Gastroesophageal sphincter (tissue), 4 donors: ENCODE results near the gene COPS7A. TPM values are rescaled to one million over a fixed set of nuclear protein-coding genes. Genes with fewer than 3 reads are reported as not detected.

Experiments used
- ATAC-seq: fragments of 150-250 bp; one replicate; pipeline ENCODE4 v1.9.1; 2016; ENCODE audit warnings: mild to moderate bottlenecking, moderate library complexity
- H3K27ac ChIP-seq, 4 donors: fragments of 200-600 bp; sonication (generic) in 3 of 4; 1 replicate in 3 of 4; 2 replicates in 1 of 4; pipeline ENCODE4 v1.5.1; 2016 to 2019
- H3K27me3 ChIP-seq: fragments of 200-600 bp; sonication (generic); one replicate; pipeline ENCODE4 v1.5.1; 2019
- H3K36me3 ChIP-seq, 2 donors: fragments of 200-600 bp; sonication (generic); one replicate each; pipeline ENCODE4 v1.5.1; 2019; ENCODE audit warnings: control low read depth in 1 of 2
- H3K4me1 ChIP-seq, 3 donors: fragments of 200-600 bp; sonication (generic); 1 replicate in 2 of 3; 2 replicates in 1 of 3; pipeline ENCODE4 v1.5.1; 2016 to 2019; ENCODE audit warnings: control low read depth in 2 of 3
- H3K4me3 ChIP-seq, 2 donors: fragments of 200-600 bp; sonication (generic); one replicate each; pipeline ENCODE4 v1.5.1; 2019; ENCODE audit warnings: mild to moderate bottlenecking in 1 of 2, moderate library complexity in 1 of 2
- H3K9me3 ChIP-seq, 3 donors: fragments of 200-600 bp; sonication (generic); one replicate each; pipeline ENCODE4 v1.5.1; 2017 to 2019; ENCODE audit warnings: control low read depth in 2 of 3
- EP300 ChIP-seq: sonication (generic); formaldehyde crosslinking; IDR thresholded peaks from one replicate; pipeline ENCODE4 v1.6.1; 2017; ENCODE audit warnings: antibody characterized with exemption, mild to moderate bottlenecking
- POLR2A ChIP-seq, 2 donors: fragments of 450-650 bp; IDR thresholded peaks; one replicate each; pipeline ENCODE4 v1.6.1; 2017; ENCODE audit warnings: antibody characterized with exemption in 2 of 2, mild to moderate bottlenecking in 2 of 2, moderate library complexity in 1 of 2
- POLR2AphosphoS5 ChIP-seq: sonication (generic); formaldehyde crosslinking; IDR thresholded peaks from one replicate; pipeline ENCODE4 v1.6.1; 2017; ENCODE audit warnings: antibody characterized with exemption
- WGBS, 2 donors: methylation state at CpG; one replicate each; pipeline ENCODE4 v1.1.5; 2018; ENCODE audit warnings: low coverage in 1 of 2; 5-methylcytosine and 5-hydroxymethylcytosine counted together
- total RNA-seq, 4 donors: library from RNA; depleted of rRNA; stranded (reverse); fragments of >200 nt; gene quantifications; one replicate each; pipeline ENCODE4 v1.1.0, GENCODE V29; 2016
- TF ChIP-seq, protein P1 (sequence below), 4 experiments: fragments of 200-600 bp in 2 of 4; fragments of 450-650 bp in 2 of 4; sonication (generic) in 1 of 4; IDR thresholded peaks; one replicate each; pipeline ENCODE4 v1.5.1; 2017 to 2019; ENCODE audit warnings: antibody characterized with exemption in 4 of 4, mild to moderate bottlenecking in 2 of 4, moderate library complexity in 2 of 4

Gene COPS7A
- total RNA-seq, 4 donors from 2014 or later, result 54.4 to 69.5 (median 55.4) TPM

DNA sequence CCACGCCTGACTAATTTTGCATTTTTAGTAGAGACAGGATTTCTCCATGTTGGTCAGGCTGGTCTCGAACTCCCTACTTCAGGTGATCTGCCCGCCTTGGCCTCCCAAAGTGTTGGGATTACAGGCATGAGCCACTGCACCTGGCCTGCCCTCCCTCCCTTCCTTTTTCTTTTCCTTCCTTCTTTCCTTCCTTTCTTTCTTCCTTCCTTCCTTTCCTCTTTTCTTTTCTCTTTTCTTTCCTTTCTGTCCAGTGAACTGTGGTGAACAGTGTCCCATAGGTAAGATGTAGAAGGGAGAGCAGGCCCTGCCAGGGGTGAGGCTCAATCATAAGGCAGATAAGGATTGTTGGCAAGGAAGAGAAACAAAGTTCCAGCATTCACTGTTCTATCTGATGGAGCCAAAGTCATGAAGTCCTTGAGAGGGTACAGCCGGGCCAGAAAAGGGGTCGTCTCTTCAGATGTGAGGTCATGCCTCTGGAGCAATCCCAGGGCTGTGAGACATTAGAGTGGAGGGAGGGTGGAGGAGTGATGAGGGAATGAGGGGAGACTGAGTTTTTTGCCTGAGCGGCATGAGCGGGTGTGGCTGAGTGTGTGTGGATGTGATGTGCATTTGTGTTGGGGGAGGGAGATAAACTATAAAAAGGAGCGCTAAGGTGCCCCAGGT lies 33.3 kb downstream of the COPS7A start:
- H3K4me3 ChIP-seq, result no peak overlapping the region
- H3K27me3 ChIP-seq, result no peaks in the 10 kb centered on the region
- WGBS, 2 donors, result 83 to 90% methylated on average over 1 to 8 of the region's 8 CpGs
- no peak overlapping the region for H3K27ac ChIP-seq
- no peaks in the 10 kb centered on the region for H3K9me3 ChIP-seq
- H3K36me3 ChIP-seq, result no peaks in the 10 kb centered on the region
- no peak for TF ChIP-seq EP300
- no peak for TF ChIP-seq POLR2A (IDR thresholded peaks at IDR 0.05)
- TF ChIP-seq, protein P1, sequence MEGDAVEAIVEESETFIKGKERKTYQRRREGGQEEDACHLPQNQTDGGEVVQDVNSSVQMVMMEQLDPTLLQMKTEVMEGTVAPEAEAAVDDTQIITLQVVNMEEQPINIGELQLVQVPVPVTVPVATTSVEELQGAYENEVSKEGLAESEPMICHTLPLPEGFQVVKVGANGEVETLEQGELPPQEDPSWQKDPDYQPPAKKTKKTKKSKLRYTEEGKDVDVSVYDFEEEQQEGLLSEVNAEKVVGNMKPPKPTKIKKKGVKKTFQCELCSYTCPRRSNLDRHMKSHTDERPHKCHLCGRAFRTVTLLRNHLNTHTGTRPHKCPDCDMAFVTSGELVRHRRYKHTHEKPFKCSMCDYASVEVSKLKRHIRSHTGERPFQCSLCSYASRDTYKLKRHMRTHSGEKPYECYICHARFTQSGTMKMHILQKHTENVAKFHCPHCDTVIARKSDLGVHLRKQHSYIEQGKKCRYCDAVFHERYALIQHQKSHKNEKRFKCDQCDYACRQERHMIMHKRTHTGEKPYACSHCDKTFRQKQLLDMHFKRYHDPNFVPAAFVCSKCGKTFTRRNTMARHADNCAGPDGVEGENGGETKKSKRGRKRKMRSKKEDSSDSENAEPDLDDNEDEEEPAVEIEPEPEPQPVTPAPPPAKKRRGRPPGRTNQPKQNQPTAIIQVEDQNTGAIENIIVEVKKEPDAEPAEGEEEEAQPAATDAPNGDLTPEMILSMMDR (IDR thresholded peaks at IDR 0.05), result no peak
- no peak for TF ChIP-seq POLR2AphosphoS5
- ATAC-seq, result no peak
- peaks cover 0 to 19% (median 5%) of the 10 kb centered on the region in 3 donors for H3K4me1 ChIP-seq

DNA sequence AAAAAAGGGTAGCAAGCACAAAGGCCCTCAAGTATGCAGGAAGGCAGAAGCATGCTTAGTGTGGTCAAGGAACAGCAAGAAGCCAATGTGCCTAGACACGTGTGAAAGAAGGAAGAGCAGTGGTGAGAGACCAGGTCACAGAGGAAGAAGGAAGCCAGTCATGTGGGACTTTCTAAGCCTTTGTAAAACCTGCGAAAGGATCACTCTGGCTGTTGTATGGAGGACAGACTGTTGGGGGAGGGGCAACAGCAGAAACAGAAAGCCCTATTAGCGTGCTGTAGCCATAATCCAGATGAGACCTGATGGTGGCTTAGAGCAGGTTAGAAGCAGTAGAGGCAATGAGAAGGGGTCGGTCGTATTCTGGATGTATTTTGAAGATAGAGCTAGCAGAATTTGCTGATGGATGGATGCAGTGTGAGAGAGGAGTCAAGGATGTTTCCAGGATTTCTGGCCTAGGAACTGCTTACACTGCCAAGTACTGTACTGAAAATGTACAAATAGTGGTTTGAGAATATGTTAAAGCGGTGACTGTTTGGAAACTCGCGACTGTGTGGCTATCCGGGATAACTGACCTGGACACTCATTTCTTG lies 34.8 kb downstream of the COPS7A start:
- Histone ChIP-seq H3K27me3 (no peaks in the 10 kb centered on the region), H3K4me3 (no peak overlapping the region), H3K4me1 (peaks cover 0 to 26% (median 7%) of the 10 kb centered on the region in 3 donors), H3K36me3 (no peaks in the 10 kb centered on the region), H3K27ac (no peak overlapping the region), H3K9me3 (no peaks in the 10 kb centered on the region)
- ATAC-seq, result no peak
- TF ChIP-seq EP300 (no peak), POLR2A (IDR thresholded peaks at IDR 0.05) (no peak), POLR2AphosphoS5 (no peak)
- TF ChIP-seq, protein P1 (IDR thresholded peaks at IDR 0.05), result no peak
- 78 to 80% methylated on average over 9 of the region's 9 CpGs for WGBS, 2 donors

DNA sequence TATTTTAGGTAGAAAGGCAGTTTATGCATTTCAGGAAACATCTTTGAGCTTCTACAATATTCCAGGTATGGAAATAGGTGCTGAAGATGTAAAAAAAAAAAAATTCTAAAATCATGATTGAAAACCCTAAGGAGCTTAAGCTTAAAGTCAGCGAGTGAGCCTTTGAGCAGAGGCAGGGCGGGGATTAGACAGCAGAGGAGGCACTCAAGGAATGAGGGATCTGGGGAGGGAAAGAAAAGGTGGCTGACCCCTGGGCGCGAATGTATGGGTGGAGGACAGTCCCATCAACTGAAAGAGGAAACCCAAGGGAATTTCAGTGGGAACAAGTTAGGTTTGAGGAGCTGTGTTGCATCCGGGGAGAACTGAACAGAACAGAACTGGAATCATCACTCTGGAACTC lies 35.9 kb downstream of the COPS7A start:
- TF ChIP-seq POLR2AphosphoS5 (no peak), POLR2A (IDR thresholded peaks at IDR 0.05) (no peak), EP300 (no peak)
- TF ChIP-seq, protein P1 (IDR thresholded peaks at IDR 0.05), result no peak
- H3K9me3 ChIP-seq, result no peaks in the 10 kb centered on the region
- H3K27ac ChIP-seq, result no peak overlapping the region
- H3K4me1 ChIP-seq, result peaks cover 0 to 25% (median 10%) of the 10 kb centered on the region in 3 donors
- ATAC-seq, result no peak
- H3K36me3 ChIP-seq, result no peaks in the 10 kb centered on the region
- H3K27me3 ChIP-seq, result no peaks in the 10 kb centered on the region
- WGBS, 2 donors, result 88 to 90% methylated on average over 3 to 5 of the region's 5 CpGs
- no peak overlapping the region for H3K4me3 ChIP-seq

DNA sequence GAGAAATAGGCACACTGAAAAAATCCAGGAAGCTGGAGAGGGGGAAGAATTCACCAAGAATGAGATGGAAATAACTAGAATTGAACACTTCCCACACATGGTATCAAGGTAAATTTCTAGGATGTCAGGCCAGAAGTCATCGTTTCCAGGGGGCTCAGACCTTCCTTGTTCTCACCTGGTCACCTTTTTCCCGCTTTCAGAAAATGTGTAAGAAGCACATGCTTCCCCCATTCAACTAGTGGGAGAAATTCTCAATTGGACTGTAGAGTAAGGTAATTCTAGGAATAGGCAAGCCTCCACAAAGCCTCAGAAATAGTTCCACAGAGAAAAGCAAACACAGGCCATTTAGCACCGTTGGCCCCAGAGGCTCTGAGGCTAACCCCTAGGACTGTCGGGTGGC lies 39.5 kb downstream of the COPS7A start:
- Histone ChIP-seq H3K36me3 (no peaks in the 10 kb centered on the region), H3K27ac (peak overlapping the region; percentile 93 to 99 (median 97)), H3K4me3 (peak overlapping the region; percentile 16 to 91), H3K4me1 (peaks cover 0 to 47% (median 21%) of the 10 kb centered on the region in 3 donors), H3K27me3 (no peaks in the 10 kb centered on the region), H3K9me3 (no peaks in the 10 kb centered on the region)
- ATAC-seq, result no peak
- 52 to 95% methylated on average over 2 to 3 of the region's 4 CpGs for WGBS, 2 donors
- TF ChIP-seq EP300 (no peak), POLR2AphosphoS5 (no peak), POLR2A (IDR thresholded peaks at IDR 0.05) (no peak)
- TF ChIP-seq, protein P1 (IDR thresholded peaks at IDR 0.05), result no peak
